Kidney (tissue), 14 donors: ENCODE results near the gene FAM124B. TPM values are rescaled to one million over a fixed set of nuclear protein-coding genes. Genes with fewer than 3 reads are reported as not detected.

Source experiments
- DNase-seq, 5 donors: peaks; one replicate each; pipeline ENCODE4 v3.0.0-alpha.2; 2013 to 2020
- FAIRE-seq: peaks from 2 replicates; lab custom pipeline; 2012; peaks lifted over from hg19 to GRCh38; lab: Jason Lieb, UNC
- H3K27ac ChIP-seq, 2 donors: one replicate each; pipeline ENCODE4 v1.7.0; 2013; ENCODE audit warnings: low read depth in 2 of 2, low read length in 2 of 2, inconsistent platforms in 1 of 2
- H3K27me3 ChIP-seq: one replicate; pipeline ENCODE4 v1.7.1; 2013; ENCODE audit warnings: low read length, inconsistent platforms; ENCODE audit not compliant: control insufficient read depth, insufficient read depth
- H3K36me3 ChIP-seq, 3 donors: one replicate each; pipeline versions ENCODE4 v1.7.0 to v1.7.1; 2013; ENCODE audit warnings: low read length in 3 of 3, control low read depth in 1 of 3, inconsistent platforms in 1 of 3; ENCODE audit not compliant: insufficient read depth in 3 of 3, control insufficient read depth in 2 of 3
- H3K4me1 ChIP-seq, 3 donors: one replicate each; pipeline versions ENCODE4 v1.7.0 to v1.7.1; 2013; ENCODE audit warnings: low read length in 3 of 3, inconsistent platforms in 1 of 3, low read depth in 1 of 3; ENCODE audit not compliant: control insufficient read depth in 2 of 3, insufficient read depth in 2 of 3
- H3K4me3 ChIP-seq, 3 donors: one replicate each; pipeline versions ENCODE4 v1.7.0 to v1.8.1; 2013; ENCODE audit warnings: low read length in 3 of 3, control low read depth in 1 of 3, inconsistent platforms in 1 of 3
- H3K9ac ChIP-seq, 3 donors: one replicate each; pipeline versions ENCODE4 v1.7.0 to v1.7.1; 2013; ENCODE audit warnings: low read length in 3 of 3, control low read depth in 1 of 3, inconsistent platforms in 1 of 3
- H3K9me3 ChIP-seq, 3 donors: one replicate each; pipeline versions ENCODE4 v1.7.0 to v1.7.1; 2013; ENCODE audit warnings: low read length in 3 of 3, control low read depth in 1 of 3, inconsistent platforms in 1 of 3; ENCODE audit not compliant: control insufficient read depth in 2 of 3, insufficient read depth in 1 of 3
- CTCF ChIP-seq: IDR thresholded peaks from 3 replicates; pipeline ENCODE4 v1.5.1; 2012; ENCODE audit warnings: mild to moderate bottlenecking, moderate library complexity, borderline replicate concordance; ENCODE audit not compliant: insufficient read depth; ENCODE audit errors: extremely low read depth
- intact Hi-C: fragments of 100-400 bp; cut with DNase I; formaldehyde crosslinking; loops from one replicate; pipeline ENCODE4 v1.11.1; 2022
- polyA plus RNA-seq: library from polyadenylated mRNA; stranded (reverse); fragments of 350-450 nt; fragmentation: Illumina TruSeq; extraction: RNeasy Lipid Tissue Mini Kit (QIAGEN cat#74804); gene quantifications from one replicate; pipeline ENCODE4 v1.2.3, GENCODE V29; 2014; ENCODE audit warnings: low read depth, low replicate concordance; ENCODE audit not compliant: insufficient read depth
- total RNA-seq: library from RNA; stranded (reverse); fragmentation: NEBNext Ultra II Directional; extraction: Animal tissue kit (Norgen Biotek cat#: 25700); gene quantifications from one replicate; pipeline ENCODE4 v1.2.1, GENCODE V29; 2021
- donor health status: control.
- donor health status: control.
- donor health status: control.
- donor health status: control.
- donor health status: control.
- donor health status: DM: yes; HTN: yes; CAD: no.
- donor health status: Normal renal cell carcinoma (clear cell type).

Gene FAM124B
- total and polyA plus RNA-seq, 2 donors from 2014 or later: 0.90 to 2.0 TPM

- intact Hi-C loops: no loop called here
- H3K4me3 ChIP-seq: no peak overlapping the region
- H3K36me3 ChIP-seq: no peaks in the 10 kb centered on the region
- H3K27me3 ChIP-seq: no peaks in the 10 kb centered on the region
- H3K9me3 ChIP-seq: no peaks in the 10 kb centered on the region
- FAIRE-seq: no peak
- no peak overlapping the region for H3K9ac ChIP-seq
- no peak for DNase-seq
- TF ChIP-seq CTCF: no peak
- H3K27ac ChIP-seq: no peak overlapping the region
- no peaks in the 10 kb centered on the region for H3K4me1 ChIP-seq
These were observed 42.9 kb upstream of the FAM124B start for GRCh38 chr2:224444783-224445182.

- FAIRE-seq (no peak), DNase-seq (peak in 3 of 5 donors; percentile 13 to 27 (median 25))
- no peak overlapping the region for H3K27ac ChIP-seq
- intact Hi-C loops: no loop called here
- no peak for TF ChIP-seq CTCF
- H3K4me1 ChIP-seq: no peaks in the 10 kb centered on the region
- H3K27me3 ChIP-seq: no peaks in the 10 kb centered on the region
- no peaks in the 10 kb centered on the region for H3K9me3 ChIP-seq
- no peak overlapping the region for H3K4me3 ChIP-seq
- H3K9ac ChIP-seq: no peak overlapping the region
- no peaks in the 10 kb centered on the region for H3K36me3 ChIP-seq
These were observed 42.1 kb upstream of the FAM124B start for GRCh38 chr2:224444021-224444420.

DNA sequence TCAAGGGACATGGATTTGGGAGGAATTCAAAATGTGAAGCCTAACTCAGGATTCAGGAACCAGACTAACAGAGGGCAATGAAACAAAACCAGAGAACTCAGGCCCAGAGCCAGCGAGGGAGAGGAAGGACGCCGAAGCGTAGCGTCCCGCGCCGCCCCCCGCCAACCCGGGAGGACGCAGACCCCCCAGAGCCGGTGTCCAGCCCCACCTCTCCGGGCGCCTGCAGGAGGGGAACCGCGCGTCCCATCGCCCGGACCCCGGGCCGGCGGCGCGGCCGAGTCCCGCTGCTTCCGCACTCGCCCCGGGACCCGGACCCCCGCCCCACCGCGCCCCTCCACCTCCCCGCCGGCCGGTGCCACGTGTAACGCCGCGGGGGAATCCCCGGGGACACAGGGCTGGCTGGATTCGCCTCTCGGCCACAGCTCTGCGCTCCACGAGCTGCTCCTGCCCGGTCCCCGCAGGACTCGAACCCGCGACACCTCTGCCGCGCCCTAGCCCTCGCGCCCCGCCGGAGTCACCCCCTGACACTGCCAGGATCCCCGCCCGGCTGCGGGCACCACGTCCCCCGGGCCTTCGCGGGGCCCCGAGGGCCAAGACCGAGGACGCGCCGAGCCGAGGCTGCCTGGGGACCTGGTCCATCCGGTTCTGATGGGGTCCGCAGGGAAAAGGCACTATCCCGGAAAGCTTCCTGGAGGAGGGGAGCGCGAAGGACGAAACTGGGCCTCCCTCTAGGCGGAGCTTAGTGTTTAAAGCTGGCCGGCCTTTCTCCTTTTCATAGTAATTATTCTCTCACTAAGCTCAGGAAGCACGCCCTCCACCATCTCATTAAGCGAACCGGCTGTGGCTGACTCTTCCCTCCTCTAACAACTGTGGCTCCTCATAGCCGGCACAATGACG, 40.4 kb upstream of the FAM124B start:
- no peaks in the 10 kb centered on the region for H3K36me3 ChIP-seq
- H3K4me3 ChIP-seq: peak overlapping the region; percentile 42 to 61 (median 53)
- H3K27me3 ChIP-seq: no peaks in the 10 kb centered on the region
- peaks cover 0 to 3% (median 0%) of the 10 kb centered on the region in 3 donors for H3K9me3 ChIP-seq
- H3K27ac ChIP-seq: no peak overlapping the region
- H3K9ac ChIP-seq: peak overlapping the region in 2 of 3 donors; percentile 22 to 55
- DNase-seq: peak; percentile 54 to 90 (median 70)
- H3K4me1 ChIP-seq: no peaks in the 10 kb centered on the region
- TF ChIP-seq CTCF: no peak
- intact Hi-C loops: no loop called here
- FAIRE-seq: no peak
